ENCODE measurements around the gene TLR1.

- TF ChIP-seq POLR2A (IDR thresholded peaks at IDR 0.05) (no peak), CTCF (IDR thresholded peaks at IDR 0.05) (no peak), POLR2AphosphoS5 (IDR thresholded peaks at IDR 0.05) (no peak)
Observed at GRCh38 chr4:38769441-38769840, 35.1 kb downstream of the TLR1 start.
